OCI-LY3 (cell line): Measurements from ENCODE around the gene GTPBP10.

Experiments
- H2AFZ ChIP-seq: fragments of 200-600, 300-600 bp; shearing (Covaris generic); 2 replicates; pipeline ENCODE4 v1.6.0; 2014; ENCODE audit warnings: antibody characterized with exemption, low read depth, low read length
- H3K27ac ChIP-seq: fragments of 200-600, 300-600 bp; sonication (generic); 2 replicates; pipeline ENCODE4 v1.5.1; 2014; ENCODE audit warnings: mild to moderate bottlenecking, low read length, moderate library complexity, mixed read lengths
- H3K27me3 ChIP-seq: fragments of 200-600, 300-600 bp; sonication (generic); 2 replicates; pipeline ENCODE4 v1.6.1; 2014; ENCODE audit warnings: low read depth, low read length, mixed read lengths
- H3K36me3 ChIP-seq: fragments of 200-600, 300-600 bp; sonication (generic); replicated peaks from 2 replicates; pipeline ENCODE3; 2014; ENCODE audit warnings: low read depth, low read length, mixed read lengths
- H3K4me1 ChIP-seq: fragments of 300-600, 200-600 bp; sonication (generic); 2 replicates; pipeline ENCODE4 v1.6.1; 2014; ENCODE audit warnings: low read length, mixed read lengths
- H3K4me2 ChIP-seq: fragments of 200-600, 300-600 bp; sonication (generic); 2 replicates; pipeline ENCODE4 v1.6.1; 2014; ENCODE audit warnings: low read length, mixed read lengths
- H3K4me3 ChIP-seq: fragments of 300-600, 200-600 bp; sonication (generic); 2 replicates; pipeline ENCODE4 v1.5.1; 2014; ENCODE audit warnings: antibody characterized with exemption, mild to moderate bottlenecking, low read length, moderate library complexity
- H3K79me2 ChIP-seq: fragments of 300-600, 200-600 bp; shearing (Covaris generic); 2 replicates; pipeline ENCODE4 v1.6.1; 2014; ENCODE audit warnings: mild to moderate bottlenecking, low read length, mixed read lengths
- H3K9ac ChIP-seq: fragments of 300-600, 200-600 bp; shearing (Covaris generic); 2 replicates; pipeline ENCODE4 v1.6.0; 2014; ENCODE audit warnings: mild to moderate bottlenecking, low read length, moderate library complexity
- H3K9me3 ChIP-seq: fragments of 200-600, 300-600 bp; shearing (Covaris generic); 2 replicates; pipeline ENCODE4 v1.6.1; 2014; ENCODE audit warnings: low read length, mixed read lengths; ENCODE audit not compliant: insufficient read depth
- H4K20me1 ChIP-seq: fragments of 200-600, 300-600 bp; sonication (generic); 2 replicates; pipeline ENCODE4 v1.6.1; 2016; ENCODE audit warnings: low read length, mixed read lengths; ENCODE audit not compliant: insufficient read depth
- EZH2phosphoT487 ChIP-seq: fragments of 200-600 bp; shearing (Covaris generic); IDR thresholded peaks from 2 replicates; pipeline ENCODE4 v1.6.1; 2018; ENCODE audit warnings: antibody characterized with exemption, mixed run types, low read depth
- TF ChIP-seq, protein P1 (sequence below): fragments of 200-600, 300-600 bp; sonication (generic); IDR thresholded peaks from 2 replicates; pipeline ENCODE4 v1.5.1; 2014; ENCODE audit warnings: antibody characterized with exemption, low read length, low read depth

The GTPBP10 gene

DNA sequence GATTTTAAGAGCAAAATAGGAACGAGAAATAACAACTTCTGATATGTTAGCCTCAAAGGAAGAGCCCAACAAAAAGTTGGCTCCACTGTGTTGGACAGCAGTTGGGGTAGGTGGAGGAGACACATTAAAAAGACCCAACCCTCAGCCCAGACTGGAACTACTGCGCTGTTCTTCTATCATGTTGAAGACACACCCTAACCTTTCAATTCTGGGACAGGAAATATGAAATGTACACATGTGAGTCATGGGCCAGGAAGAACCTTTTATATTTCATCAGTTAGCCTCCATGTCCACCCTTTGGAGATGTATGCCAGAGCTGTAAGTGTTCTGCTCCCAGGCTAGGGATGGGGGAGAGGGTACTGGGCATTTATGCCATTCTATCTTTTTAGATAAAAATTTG is 78.9 kb downstream of the GTPBP10 start:
- Histone ChIP-seq H3K36me3 (no peaks in the 10 kb centered on the region), H2AFZ (no peak overlapping the region), H3K9ac (no peak overlapping the region), H3K79me2 (no peaks in the 10 kb centered on the region), H3K4me2 (no peak overlapping the region), H4K20me1 (no peaks in the 10 kb centered on the region), H3K27ac (no peak overlapping the region), H3K4me1 (no peaks in the 10 kb centered on the region), H3K9me3 (no peaks in the 10 kb centered on the region), H3K4me3 (no peak overlapping the region), H3K27me3 (no peaks in the 10 kb centered on the region)
- TF ChIP-seq, protein P1, sequence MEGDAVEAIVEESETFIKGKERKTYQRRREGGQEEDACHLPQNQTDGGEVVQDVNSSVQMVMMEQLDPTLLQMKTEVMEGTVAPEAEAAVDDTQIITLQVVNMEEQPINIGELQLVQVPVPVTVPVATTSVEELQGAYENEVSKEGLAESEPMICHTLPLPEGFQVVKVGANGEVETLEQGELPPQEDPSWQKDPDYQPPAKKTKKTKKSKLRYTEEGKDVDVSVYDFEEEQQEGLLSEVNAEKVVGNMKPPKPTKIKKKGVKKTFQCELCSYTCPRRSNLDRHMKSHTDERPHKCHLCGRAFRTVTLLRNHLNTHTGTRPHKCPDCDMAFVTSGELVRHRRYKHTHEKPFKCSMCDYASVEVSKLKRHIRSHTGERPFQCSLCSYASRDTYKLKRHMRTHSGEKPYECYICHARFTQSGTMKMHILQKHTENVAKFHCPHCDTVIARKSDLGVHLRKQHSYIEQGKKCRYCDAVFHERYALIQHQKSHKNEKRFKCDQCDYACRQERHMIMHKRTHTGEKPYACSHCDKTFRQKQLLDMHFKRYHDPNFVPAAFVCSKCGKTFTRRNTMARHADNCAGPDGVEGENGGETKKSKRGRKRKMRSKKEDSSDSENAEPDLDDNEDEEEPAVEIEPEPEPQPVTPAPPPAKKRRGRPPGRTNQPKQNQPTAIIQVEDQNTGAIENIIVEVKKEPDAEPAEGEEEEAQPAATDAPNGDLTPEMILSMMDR = no peak
- TF ChIP-seq EZH2phosphoT487 = no peak

- no peaks in the 10 kb centered on the region for H4K20me1 ChIP-seq
- H2AFZ ChIP-seq = no peak overlapping the region
- H3K4me1 ChIP-seq = no peaks in the 10 kb centered on the region
- H3K36me3 ChIP-seq = no peaks in the 10 kb centered on the region
- H3K4me2 ChIP-seq = no peak overlapping the region
- no peaks in the 10 kb centered on the region for H3K27me3 ChIP-seq
- H3K9ac ChIP-seq = no peak overlapping the region
- H3K9me3 ChIP-seq = peaks cover 11% of the 10 kb centered on the region; the same call in 1 of the 2 replicates
- H3K79me2 ChIP-seq = no peaks in the 10 kb centered on the region
- TF ChIP-seq EZH2phosphoT487 = no peak
- TF ChIP-seq, protein P1 = no peak
- H3K4me3 ChIP-seq = no peak overlapping the region
- H3K27ac ChIP-seq = no peak overlapping the region
Observed at GRCh38 chr7:90430614-90431460, 84.3 kb downstream of the GTPBP10 start.

DNA sequence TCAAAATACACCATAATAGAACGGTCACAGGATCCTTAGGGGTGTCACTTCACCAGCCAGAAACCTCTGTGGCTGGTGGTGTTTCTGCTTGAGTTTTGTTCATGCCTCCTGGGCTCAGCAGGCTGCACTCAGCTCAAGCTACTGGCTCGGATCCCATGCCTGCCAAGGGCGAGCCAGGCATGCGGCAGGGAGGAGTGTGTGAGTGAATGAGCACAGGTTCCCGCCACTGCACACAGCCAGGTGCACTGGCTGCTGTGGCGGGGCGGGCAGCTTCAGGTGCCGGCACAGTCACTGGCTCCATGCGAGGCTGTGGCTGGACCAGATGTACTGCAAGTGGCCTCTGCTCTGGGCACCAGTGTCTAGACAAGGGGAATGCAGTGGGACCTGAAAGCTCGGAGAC is 86.2 kb downstream of the GTPBP10 start:
- H3K9ac ChIP-seq = no peak overlapping the region
- no peak overlapping the region for H3K4me3 ChIP-seq
- H3K27me3 ChIP-seq = no peaks in the 10 kb centered on the region
- no peak overlapping the region for H2AFZ ChIP-seq
- TF ChIP-seq, protein P1 = no peak
- no peak for TF ChIP-seq EZH2phosphoT487
- H3K4me1 ChIP-seq = no peaks in the 10 kb centered on the region
- H4K20me1 ChIP-seq = no peaks in the 10 kb centered on the region
- no peaks in the 10 kb centered on the region for H3K36me3 ChIP-seq
- peaks cover 11% of the 10 kb centered on the region; the same call in 1 of the 2 replicates for H3K9me3 ChIP-seq
- H3K4me2 ChIP-seq = no peak overlapping the region
- no peak overlapping the region for H3K27ac ChIP-seq
- H3K79me2 ChIP-seq = no peaks in the 10 kb centered on the region

DNA sequence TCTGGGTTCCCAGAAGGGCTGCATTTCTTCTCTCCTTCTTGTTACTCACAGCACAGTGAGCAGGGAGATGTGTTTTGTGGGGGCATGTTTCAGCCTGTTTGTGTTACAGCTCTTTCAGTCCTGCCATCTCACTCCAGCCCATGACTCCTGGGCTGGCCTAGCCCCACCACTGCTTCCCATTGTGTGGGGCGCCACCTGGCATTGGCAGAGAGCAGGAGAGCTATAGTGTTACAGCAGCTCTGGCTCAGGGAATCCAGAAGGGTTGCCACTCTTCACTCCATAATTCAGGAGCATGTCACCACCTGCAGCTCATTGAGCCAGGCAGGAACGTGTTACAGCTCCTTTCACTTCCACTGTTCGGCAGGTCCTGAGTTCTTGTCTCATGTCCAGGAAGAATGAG is 86.7 kb downstream of the GTPBP10 start:
- H3K4me3 ChIP-seq = no peak overlapping the region
- H3K4me1 ChIP-seq = no peaks in the 10 kb centered on the region

More for the DNA sequence above, 86.7 kb downstream of the GTPBP10 start:
- H3K27ac ChIP-seq = no peak overlapping the region
- TF ChIP-seq EZH2phosphoT487 = no peak
- TF ChIP-seq, protein P1 = no peak
- H3K9me3 ChIP-seq = peaks cover 11% of the 10 kb centered on the region; the same call in 1 of the 2 replicates
- no peaks in the 10 kb centered on the region for H3K27me3 ChIP-seq
- no peak overlapping the region for H3K4me2 ChIP-seq
- H3K36me3 ChIP-seq = no peaks in the 10 kb centered on the region
- H2AFZ ChIP-seq = no peak overlapping the region
- H3K9ac ChIP-seq = no peak overlapping the region
- no peaks in the 10 kb centered on the region for H4K20me1 ChIP-seq
- H3K79me2 ChIP-seq = no peaks in the 10 kb centered on the region
